ENCODE measurements around the gene ZC3H8.
A peak's percentile ranks its signal among the peaks of the same experiment; 100 is the strongest.

The ZC3H8 gene

DNA sequence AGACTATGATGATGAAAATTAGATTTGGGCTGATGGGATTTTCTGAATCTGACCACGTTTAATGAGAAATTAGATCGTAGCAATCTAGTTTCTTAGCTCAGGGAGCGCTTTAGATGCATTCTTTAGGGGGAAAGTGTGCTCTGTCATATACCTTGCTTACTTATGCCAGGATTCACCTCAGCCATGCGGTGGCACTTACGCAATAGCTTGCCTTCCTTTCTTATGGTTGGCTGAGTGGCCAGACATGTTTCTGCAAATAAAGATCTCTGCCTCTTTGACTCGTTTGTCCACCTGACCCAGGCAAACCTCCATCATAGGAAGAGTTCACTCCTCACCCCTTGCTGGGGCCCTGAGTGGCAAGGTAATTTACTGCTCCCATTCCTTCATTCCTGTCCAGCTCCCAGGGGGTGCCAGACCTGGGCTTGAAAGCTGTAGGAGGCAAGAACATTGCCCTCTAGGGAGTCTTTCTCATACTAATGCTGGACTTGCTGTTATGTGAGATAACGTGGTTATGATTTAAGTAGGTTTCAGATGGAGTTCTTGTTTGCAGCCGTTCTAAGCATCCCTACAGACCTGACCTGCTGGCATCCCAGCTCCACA, 59.6 kb downstream of the ZC3H8 start:
- no peak for DNase-seq (ENCODE audit: low spot score)

DNA sequence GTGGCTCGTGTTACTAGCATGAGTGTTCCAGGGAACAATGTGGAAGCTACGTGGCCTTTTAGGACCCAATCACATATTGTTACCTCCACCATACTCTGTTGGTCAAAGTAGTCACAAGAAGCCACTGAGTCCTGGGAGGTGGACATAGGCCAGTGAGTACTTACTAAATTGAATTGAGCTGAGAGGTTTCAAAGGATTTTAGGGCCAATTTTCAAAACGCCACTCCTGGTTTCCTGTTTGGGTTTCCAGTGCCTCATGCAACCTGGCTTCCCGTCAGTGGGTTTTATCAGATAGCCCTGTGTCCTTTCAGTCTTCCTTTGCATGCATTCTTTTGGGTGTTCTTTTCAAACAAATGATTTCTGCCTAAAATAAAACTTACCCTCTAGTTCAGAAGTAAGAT, 60.4 kb downstream of the ZC3H8 start:
- DNase-seq (ENCODE audit: low spot score) = no peak

DNA sequence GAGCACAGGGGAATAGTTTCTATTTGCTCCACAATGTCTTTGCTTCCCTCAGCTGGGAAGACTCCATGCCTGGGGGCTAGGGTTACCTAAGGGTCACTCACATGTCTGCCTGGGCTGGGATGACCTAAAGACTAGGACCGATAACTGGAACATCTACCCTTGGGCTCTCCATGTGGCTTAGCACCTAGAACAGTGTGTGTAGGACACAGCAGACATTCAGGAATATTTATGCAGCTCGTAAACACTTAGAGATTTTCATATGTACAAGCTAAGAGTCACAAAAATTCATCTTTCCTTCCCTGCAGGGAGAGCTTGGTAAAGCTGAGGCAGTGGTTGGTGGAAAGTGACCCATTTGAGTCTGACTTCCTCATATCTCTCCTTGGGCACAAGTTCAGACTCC, 60.8 kb downstream of the ZC3H8 start:
- DNase-seq (ENCODE audit: low spot score) = no peak

DNA sequence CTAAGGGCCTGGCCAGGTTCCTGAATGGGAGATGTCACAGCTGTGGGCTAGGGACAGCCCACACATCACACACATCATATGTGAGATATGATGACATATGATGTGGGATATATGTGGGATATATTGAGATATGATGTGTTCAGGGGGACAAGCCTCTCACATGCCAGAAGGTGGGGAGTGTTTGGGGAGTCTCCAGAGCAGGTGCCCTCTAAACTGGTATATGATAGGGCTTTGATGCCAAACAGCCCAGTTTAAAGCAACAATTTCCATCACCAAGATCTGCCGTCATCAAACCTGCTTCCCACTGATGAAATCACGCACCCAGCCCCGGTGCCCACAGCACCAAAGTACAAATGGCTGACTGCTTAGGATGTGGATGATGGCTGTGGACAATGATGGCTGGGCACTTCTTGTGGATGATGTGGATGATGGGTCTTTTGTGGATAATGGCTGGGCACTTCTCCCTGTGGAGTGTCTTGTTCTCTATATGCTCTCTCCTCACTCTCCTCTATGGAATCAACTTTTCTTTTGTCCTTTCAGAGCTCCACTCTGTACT, 65.8 kb downstream of the ZC3H8 start:
- DNase-seq (ENCODE audit: low spot score) = no peak

DNA sequence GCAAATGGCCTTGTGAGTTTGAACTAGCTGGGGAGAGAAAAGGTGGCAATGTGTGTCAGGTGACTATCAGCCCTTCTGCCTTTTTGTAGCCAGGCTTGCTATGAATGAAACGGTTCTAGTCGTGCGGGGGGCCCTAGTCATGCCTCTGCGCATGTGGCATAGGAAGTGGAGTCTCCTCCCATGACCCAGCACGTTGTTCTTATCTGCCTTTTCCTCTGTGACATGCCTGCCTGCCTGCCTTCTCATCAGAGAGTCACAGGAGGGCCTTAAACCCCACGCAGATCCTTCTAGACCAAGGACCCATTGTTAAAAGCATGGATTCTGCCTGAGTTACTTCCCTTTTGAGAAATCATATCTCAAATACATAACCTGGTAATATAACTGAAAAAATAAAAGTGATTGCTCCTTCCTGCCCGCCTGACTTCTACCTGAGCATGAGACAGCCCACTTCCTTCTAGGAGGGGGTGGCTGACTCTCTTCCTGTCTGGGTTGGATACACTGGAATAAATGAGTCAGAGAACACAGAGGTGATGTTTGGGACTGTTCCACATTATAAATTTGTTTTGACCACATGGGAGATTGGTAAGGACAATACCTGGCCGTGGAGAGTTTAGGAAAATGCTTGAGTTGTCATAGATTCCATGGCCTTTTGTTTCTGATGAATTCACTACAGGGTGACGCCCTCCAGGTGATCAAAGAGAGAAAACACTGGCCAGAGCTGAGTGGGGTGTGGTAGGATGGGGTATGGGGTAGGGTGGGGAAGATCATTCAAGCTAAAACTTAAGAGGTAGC, 66.8 kb downstream of the ZC3H8 start:
- DNase-seq (ENCODE audit: low spot score) = no peak

- no peak for DNase-seq (ENCODE audit: low spot score)
These were observed 67.7 kb downstream of the ZC3H8 start for GRCh38 chr2:112187046-112187715.

- no peak for DNase-seq (ENCODE audit: low spot score)
These were observed 69.7 kb downstream of the ZC3H8 start for GRCh38 chr2:112185131-112185530.

- no peak for DNase-seq (ENCODE audit: low spot score)
These were observed 70.7 kb downstream of the ZC3H8 start for GRCh38 chr2:112184121-112184520.

DNA sequence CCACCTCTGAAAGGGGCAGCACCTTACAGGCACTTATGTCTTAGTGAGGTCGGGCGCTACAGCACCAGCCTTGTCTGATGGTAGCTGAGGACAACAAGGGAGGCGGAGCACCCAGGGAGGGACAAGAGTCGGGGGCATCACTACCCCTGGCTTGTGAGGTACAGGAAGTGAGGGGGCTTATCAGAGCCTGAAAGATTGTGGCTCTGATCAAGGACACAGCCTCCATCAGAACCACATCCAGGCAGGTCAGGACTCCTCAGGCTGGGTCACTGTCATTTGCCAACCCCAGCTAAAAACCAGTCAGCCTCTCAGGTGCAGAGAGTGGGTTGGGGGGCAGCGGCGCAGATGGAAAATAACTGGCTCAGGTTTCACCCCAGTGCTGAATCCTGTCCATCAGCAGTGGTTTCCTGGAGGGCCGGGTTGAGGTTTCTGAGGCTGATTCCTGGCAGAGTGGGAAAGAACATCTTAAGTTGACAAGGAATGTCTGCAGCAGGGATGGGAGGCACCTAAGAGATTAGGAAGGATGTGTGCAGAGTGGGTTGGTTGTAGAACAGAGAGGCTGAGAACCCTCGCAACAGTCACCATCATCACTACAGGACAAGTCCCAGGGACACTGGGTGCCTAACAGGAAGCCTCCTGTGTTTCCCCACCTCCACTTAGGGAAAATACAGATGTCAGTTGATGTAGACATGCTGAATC, 71.4 kb downstream of the ZC3H8 start:
- no peak for DNase-seq (ENCODE audit: low spot score)

GRCh38 chr2:112182581-112183034, 72.2 kb downstream of the ZC3H8 start:
- no peak for DNase-seq (ENCODE audit: low spot score)

DNA sequence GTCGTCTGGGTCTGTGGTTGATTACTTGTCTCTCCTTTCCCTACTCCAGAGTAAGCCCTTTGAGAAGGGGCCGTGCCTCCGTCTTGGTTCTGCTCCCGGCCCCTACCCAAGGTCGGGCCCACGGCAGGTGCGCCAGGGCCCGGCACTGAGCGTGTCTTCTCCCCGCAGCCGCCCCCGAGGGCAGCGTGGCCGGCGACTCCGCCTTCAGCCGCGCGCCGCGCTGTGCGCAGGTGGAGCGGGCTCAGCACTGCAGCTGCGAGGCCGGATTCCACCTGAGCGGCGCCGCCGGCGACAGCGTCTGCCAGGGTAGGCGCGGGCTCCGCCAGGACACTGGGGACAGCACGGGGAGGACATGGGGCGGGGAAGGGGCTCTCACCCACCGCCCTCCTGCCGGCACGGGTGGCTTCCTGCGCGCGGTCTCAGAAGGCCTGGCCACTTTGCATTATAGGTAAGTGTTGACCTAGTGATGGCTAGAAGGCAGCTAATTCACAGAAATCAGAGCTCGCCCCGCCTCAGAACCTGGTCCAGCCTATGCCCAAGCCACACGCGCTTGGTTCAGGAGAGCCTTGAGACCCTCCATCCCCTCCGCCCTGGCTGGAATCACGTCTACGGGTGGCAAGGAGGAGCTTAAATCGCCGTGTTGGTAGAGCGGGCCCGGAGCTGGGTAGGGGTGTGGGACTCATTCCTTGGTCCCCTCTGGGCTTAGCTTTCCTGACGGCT, 73.1 kb downstream of the ZC3H8 start:
- peak; percentile 73 for DNase-seq (ENCODE audit: low spot score)

- no peak for DNase-seq (ENCODE audit: low spot score)
These were observed 78.8 kb downstream of the ZC3H8 start for GRCh38 chr2:112175958-112176573.

DNA sequence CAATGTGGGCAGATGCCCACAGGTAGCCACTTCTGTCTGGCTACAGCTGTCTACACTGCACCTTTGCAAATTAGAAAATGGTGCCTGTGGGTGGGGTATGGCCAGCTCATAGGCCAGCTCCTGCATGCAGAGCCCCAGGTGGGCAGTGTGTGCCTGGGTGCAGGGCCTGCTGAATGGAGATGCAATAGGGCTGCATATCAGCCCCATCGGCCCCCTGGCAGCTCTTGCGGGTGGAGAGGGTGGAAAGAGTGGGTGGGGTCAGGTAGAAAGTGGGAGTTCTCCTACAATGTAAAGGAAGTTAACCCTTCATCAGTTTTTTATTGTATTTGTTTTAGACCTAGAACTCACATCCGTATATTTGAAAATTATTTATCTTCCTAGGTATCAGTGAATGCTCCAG, 79.5 kb downstream of the ZC3H8 start:
- no peak for DNase-seq (ENCODE audit: low spot score)

DNA sequence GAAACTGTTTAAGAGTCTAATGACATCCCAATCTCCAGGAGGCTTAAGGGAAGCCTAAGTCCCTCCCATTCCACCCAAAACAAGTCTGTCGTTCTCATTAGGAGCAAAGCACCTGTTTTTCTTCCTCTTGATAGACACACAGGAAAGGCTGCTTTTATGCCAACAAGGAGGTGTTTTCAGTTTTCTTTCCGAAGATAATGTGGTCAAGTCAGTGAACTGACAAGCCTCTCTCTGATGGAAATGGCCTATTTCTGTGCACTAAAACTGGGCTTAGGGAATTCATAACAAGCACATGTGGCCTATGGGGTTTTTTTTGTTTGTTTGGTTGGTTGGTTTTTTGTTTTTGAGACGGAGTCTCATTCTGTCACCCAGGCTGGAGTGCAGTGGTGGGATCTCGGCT, 80.5 kb downstream of the ZC3H8 start:
- no peak for DNase-seq (ENCODE audit: low spot score)

DNA sequence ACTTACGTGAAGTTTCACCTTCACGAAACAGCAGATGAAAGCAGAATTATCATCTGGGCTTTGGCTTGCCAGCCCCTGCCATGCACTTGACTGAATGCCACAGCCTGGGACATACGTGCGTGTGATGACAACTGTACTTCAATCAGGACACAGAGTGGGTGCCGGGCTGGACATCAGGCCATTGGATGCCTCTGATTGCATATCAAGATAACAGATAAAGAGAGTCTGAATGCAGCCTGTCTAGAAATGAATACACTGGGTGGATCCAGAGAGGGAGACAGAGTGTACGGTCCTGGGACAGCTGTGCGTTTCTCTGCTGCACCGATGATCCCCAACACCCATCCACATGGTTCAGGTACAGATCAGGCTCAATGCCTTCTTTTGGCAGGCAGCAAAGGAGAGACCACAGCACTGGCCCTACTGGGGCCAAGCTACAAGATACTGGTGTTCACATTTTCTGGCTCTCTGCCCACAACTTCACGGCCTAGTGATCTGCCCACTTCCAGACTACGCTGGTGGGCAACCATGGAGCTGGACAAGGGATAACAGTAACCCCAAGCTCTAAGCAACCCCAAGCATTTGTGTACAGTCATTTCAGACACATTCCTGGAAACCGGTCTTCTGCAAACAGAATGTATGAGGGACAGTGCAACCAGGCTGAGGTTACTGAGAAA, 81.1 kb downstream of the ZC3H8 start:
- DNase-seq (ENCODE audit: low spot score) = no peak

GRCh38 chr2:112170495-112170894, 84.3 kb downstream of the ZC3H8 start:
- DNase-seq (ENCODE audit: low spot score) = no peak

GRCh38 chr2:112168422-112169124, 86.3 kb downstream of the ZC3H8 start:
- DNase-seq (ENCODE audit: low spot score) = no peak

GRCh38 chr2:112166806-112167499, 87.9 kb downstream of the ZC3H8 start:
- DNase-seq (ENCODE audit: low spot score) = no peak

GRCh38 chr2:112165296-112165695, 89.5 kb downstream of the ZC3H8 start:
- DNase-seq (ENCODE audit: low spot score) = no peak
